ENCODE data around the gene SEL1L3.

The SEL1L3 gene

GRCh38 chr4:25727711-25728493 is 134.9 kb downstream of the SEL1L3 start:
- no peak for DNase-seq

DNA sequence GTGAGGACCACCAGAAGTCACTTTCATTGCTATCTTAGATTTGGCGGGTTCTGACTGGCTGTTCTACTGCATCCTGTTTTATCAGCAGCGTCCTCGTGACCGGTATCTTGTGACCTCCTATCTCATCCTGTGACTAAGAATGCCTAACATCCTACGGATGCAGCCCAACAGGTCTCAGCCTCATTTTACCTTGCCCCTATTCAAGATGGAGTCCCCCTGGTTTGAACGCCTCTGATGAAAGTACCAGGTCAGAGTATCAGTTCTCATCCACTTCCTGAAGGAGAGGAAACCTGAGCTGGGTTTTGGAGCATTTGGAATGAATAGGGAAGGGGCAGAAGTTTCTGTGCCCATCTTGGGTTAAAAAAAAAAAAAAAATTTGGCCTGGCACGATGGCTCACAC is 136.9 kb downstream of the SEL1L3 start:
- no peak for DNase-seq

GRCh38 chr4:25723409-25723808 is 139.4 kb downstream of the SEL1L3 start:
- no peak for DNase-seq

DNA sequence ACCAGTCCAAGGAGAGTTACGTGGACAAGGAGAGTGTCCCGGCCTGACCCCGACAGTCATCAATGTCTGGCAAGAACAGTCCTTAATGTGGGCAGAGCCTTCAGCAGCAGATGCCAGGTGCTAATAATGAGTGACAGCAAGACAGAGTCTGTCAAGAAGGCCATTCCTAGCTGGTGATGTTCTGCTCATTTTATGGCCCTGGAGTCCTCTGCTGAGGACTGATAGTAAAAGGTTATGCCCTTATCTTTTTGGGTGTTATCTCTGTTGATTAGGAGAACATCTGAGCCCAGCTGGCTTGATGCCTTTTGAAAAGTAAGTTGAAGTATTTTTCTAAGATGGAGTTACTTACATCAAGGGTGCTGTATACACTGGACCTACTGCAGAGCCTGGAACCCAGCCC is 139.8 kb downstream of the SEL1L3 start:
- no peak for DNase-seq

DNA sequence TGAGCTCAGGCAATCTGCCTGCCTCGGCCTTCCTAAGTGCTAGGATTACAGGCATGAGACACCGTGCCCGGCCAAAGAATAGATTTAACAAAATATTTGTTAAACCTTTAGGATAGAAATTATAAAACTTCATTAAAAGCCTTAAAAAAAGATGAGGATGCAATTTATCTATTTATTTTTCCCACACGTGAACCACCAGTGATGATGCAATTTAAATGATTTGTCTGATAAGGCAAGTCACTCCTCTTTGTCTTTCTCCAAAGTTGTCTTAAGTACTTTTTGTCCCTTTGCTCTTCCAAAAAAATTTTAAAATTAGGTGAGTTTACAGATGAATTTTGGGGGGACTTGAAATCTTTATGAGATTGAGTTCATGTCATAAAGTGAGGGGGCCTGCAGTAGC is 149.0 kb downstream of the SEL1L3 start:
- no peak for DNase-seq

DNA sequence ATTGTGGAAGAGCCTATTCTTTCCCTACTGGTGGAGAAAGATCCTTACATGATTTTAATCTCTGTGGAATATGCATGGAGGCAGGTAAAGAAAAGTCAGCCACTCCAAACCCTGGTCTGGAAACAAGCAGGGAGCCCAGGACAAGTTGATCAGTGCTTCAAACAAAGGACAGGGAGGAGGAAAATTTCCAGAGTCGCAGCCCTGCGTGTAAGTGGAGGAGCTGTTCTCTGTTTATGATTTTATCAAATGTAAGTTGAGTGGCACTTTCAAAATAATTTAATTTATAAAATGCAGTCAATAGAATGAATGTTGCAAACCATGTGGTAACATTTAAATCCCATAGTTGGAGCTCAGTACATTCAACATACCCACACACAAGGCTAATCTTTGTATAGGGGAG is 150.2 kb downstream of the SEL1L3 start:
- DNase-seq: no peak

DNA sequence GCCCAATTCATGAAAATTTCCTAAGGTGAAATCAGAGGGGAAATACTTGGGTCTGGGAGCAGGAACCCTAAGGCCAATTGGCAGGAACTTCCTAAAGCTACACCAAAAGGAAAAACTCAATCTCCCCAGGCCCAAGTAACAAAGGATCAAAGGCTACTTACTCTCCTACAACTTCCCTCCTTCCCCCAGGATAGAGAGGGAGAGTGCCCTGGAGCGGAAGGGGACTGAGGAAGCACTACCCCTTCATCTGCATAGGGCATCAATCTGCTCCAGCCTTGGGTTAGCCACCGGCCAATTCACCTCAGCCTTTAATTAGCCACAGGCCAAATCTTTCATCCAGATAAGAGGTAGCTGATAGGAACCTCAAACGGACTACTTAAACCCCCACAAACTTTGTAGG is 152.2 kb downstream of the SEL1L3 start:
- DNase-seq: no peak

- no peak for DNase-seq
These were observed 158.3 kb downstream of the SEL1L3 start for GRCh38 chr4:25704516-25704915.

DNA sequence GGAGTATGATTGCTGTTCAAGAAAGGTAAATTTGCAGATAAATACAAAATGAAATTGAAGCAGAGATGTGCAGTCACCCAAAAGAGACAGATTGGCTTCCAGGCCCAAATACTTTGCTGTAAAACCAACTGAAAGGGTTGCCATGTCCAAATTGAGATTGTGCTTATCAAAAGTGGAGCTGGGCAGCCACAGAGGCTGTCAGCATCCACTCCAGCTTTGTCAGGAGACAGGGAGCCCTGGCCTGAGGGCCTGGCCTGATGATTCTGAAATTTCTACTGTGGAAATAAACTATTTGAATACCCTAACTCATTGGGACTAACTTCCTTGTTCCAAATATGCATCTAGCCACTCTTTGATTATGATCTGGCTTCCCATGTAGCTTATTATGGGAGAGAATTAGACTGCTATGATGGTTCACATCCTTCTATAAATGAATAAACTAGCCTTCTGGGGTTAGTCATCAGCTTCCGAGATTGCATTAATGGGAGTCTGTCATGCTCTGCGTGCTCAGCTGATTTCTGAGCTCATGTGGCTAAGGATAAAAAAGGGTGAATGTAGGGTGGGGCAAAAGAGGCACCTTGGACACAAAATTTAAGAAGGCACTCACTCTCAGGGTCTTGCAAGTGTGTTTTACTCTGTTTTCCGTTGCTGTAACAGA is 158.9 kb downstream of the SEL1L3 start:
- DNase-seq: no peak

GRCh38 chr4:25702848-25703247 is 159.9 kb downstream of the SEL1L3 start:
- no peak for DNase-seq

DNA sequence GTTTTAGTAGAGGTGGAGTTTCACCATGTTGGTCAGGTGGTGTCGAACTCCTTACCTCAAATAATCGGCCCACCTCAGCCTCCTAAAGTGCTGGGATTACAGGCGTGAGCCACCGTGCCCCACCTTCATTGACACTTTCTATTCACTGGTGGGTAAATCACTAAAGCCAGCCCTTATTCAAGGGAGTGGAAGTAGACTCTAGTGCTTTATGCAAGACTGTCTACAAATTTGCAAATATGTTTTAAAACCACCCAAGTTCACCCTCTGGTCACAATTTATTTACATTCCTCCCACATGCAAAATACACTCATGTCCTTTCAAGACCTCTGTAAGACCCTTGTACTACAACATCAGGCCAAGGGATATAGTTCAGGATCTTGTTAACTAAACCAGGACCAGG is 162.1 kb downstream of the SEL1L3 start:
- no peak for DNase-seq

GRCh38 chr4:25697516-25697915 is 165.3 kb downstream of the SEL1L3 start:
- no peak for DNase-seq
